GM12878 (cell line): ENCODE results near the gene ENTREP3. TPM values are rescaled to one million over a fixed set of nuclear protein-coding genes. Genes with fewer than 3 reads are reported as not detected.

Experiments used
- BCLAF1 ChIP-seq: fragments of 450-650 bp; IDR thresholded peaks from 2 replicates; pipeline ENCODE4 v1.6.1; 2017; ENCODE audit warnings: antibody characterized with exemption, mild to moderate bottlenecking, moderate library complexity
- BHLHE40 ChIP-seq, 2 experiments: fragments of 450-650 bp in 1 of 2; IDR thresholded peaks; 2 replicates each; pipeline ENCODE4 v1.6.1; 2011 to 2017; ENCODE audit warnings: low read depth in 2 of 2, borderline replicate concordance in 1 of 2, improper control_type of control experiment in 1 of 2, low read length in 1 of 2, mild to moderate bottlenecking in 1 of 2
- CEBPB ChIP-seq, 2 experiments: fragments of 150-350 bp in 1 of 2; IDR thresholded peaks; 2 replicates each; pipeline ENCODE4 v1.6.1; 2012 to 2014; ENCODE audit warnings: low read depth in 2 of 2, low read length in 2 of 2, borderline replicate concordance in 1 of 2, inconsistent platforms in 1 of 2
- CREB1 ChIP-seq: IDR thresholded peaks from 2 replicates; pipeline ENCODE4 v1.6.1; 2012; ENCODE audit warnings: low read depth, mild to moderate bottlenecking, inconsistent platforms
- FOS ChIP-seq: IDR thresholded peaks from 3 replicates; pipeline ENCODE4 v1.6.1; 2011; ENCODE audit warnings: borderline replicate concordance; ENCODE audit not compliant: insufficient read length; ENCODE audit errors: extremely low read depth
- IKZF2 ChIP-seq, 2 experiments: fragments of 450-650 bp; IDR thresholded peaks; 2 replicates each; pipeline ENCODE4 v1.6.1; 2017; ENCODE audit warnings: mild to moderate bottlenecking in 2 of 2, moderate library complexity in 2 of 2
- MEF2A ChIP-seq: IDR thresholded peaks from 2 replicates; pipeline ENCODE4 v1.6.1; 2011; ENCODE audit warnings: low read depth, mild to moderate bottlenecking, low read length, moderate library complexity; ENCODE audit not compliant: insufficient read depth
- MXI1 ChIP-seq: fragments of 150-350 bp; IDR thresholded peaks from 2 replicates; pipeline ENCODE4 v1.6.1; 2011; ENCODE audit warnings: low read depth, mild to moderate bottlenecking, inconsistent platforms, low read length, improper control_type of control experiment
- NR2C2 ChIP-seq: IDR thresholded peaks from 2 replicates; pipeline ENCODE4 v1.6.1; 2011; ENCODE audit warnings: borderline replicate concordance, low read depth; ENCODE audit not compliant: control insufficient read depth, insufficient read length
- RAD21 ChIP-seq: IDR thresholded peaks from 2 replicates; pipeline ENCODE4 v1.6.1; 2011; ENCODE audit warnings: mild to moderate bottlenecking, low read depth, low read length, moderate library complexity; ENCODE audit not compliant: insufficient read depth
- RB1 ChIP-seq: fragments of 450-650 bp; formaldehyde crosslinking; IDR thresholded peaks from 2 replicates; pipeline ENCODE4 v1.6.1; 2017; ENCODE audit warnings: mild to moderate bottlenecking, borderline replicate concordance
- RELA ChIP-seq: fragments of 450-650 bp; IDR thresholded peaks from 2 replicates; pipeline ENCODE4 v1.8.0; 2014; ENCODE audit warnings: borderline replicate concordance; ENCODE audit not compliant: partially characterized antibody
- RFX5 ChIP-seq: IDR thresholded peaks from 2 replicates; pipeline ENCODE4 v1.6.1; 2011; ENCODE audit warnings: low read depth, low read length, improper control_type of control experiment
- SIN3A ChIP-seq: IDR thresholded peaks from 2 replicates; pipeline ENCODE4 v1.6.1; 2012; ENCODE audit warnings: low read depth, low read length, improper control_type of control experiment
- SMARCA5 ChIP-seq: fragments of 450-650 bp; IDR thresholded peaks from 2 replicates; pipeline ENCODE4 v1.6.1; 2017; ENCODE audit warnings: mild to moderate bottlenecking
- SMC3 ChIP-seq: IDR thresholded peaks from 2 replicates; pipeline ENCODE4 v1.6.1; 2011; ENCODE audit warnings: low read length, improper control_type of control experiment, borderline replicate concordance
- TAF1 ChIP-seq: IDR thresholded peaks from 2 replicates; pipeline ENCODE4 v1.6.1; 2011; ENCODE audit warnings: mild to moderate bottlenecking, low read depth, low read length, borderline replicate concordance
- WRNIP1 ChIP-seq: IDR thresholded peaks from 2 replicates; pipeline ENCODE4 v1.6.1; 2011; ENCODE audit warnings: low read depth, low read length, improper control_type of control experiment, borderline replicate concordance
- ZNF207 ChIP-seq: fragments of 450-650 bp; IDR thresholded peaks from 2 replicates; pipeline ENCODE4 v1.6.1; 2014; ENCODE audit warnings: antibody characterized with exemption, mild to moderate bottlenecking, borderline replicate concordance
- polyA plus RNA-seq, 11 experiments: library from polyadenylated mRNA; depleted of rRNA in 4 of 11; unstranded in 6 of 11; stranded (reverse) in 5 of 11; fragments of >200 nt; fragmentation: Nextera tagmentation in 4 of 11; fragmentation: Illumina TruSeq in 1 of 11; extraction: Ambion mirVana in 4 of 11; extraction: Trizol in 1 of 11; gene quantifications; 1 replicate in 1 of 11; 2 replicates in 10 of 11; pipeline versions ENCODE4 v1.2.1 to v1.2.3, GENCODE V29; 2011 to 2016; ENCODE audit warnings: inconsistent platforms in 2 of 11, missing spikeins in 2 of 11, low read depth in 1 of 11
- total RNA-seq, 4 experiments: library from RNA; depleted of rRNA in 3 of 4; stranded (reverse); fragments of >200 nt in 3 of 4; fragmentation: Illumina TruSeq in 1 of 4; extraction: Trizol in 1 of 4; gene quantifications; 2 replicates each; pipeline versions ENCODE4 v1.2.1 to v1.2.3, GENCODE V29; 2013 to 2021
- TF ChIP-seq, protein P1 (sequence below), 3 experiments: IDR thresholded peaks in 2 of 3; conservative IDR thresholded peaks in 1 of 3; 2 replicates each; pipeline ENCODE4 v1.5.1; 2011; ENCODE audit warnings: low read depth in 3 of 3, low read length in 3 of 3, mild to moderate bottlenecking in 3 of 3, control low read depth in 2 of 3, moderate library complexity in 2 of 3, inconsistent platforms in 1 of 3, mixed read lengths in 1 of 3; ENCODE audit not compliant: control insufficient read depth in 2 of 3, insufficient read depth in 1 of 3; ENCODE audit errors: extremely low read depth in 1 of 3
- TF ChIP-seq, protein P2 (sequence below): fragments of 450-650 bp; IDR thresholded peaks from 2 replicates; pipeline ENCODE4 v1.6.1; 2014; ENCODE audit warnings: mild to moderate bottlenecking
- TF ChIP-seq, protein P3 (sequence below): IDR thresholded peaks from 2 replicates; pipeline ENCODE4 v1.6.1; 2011; ENCODE audit warnings: low read depth, mild to moderate bottlenecking, low read length, moderate library complexity, borderline replicate concordance; ENCODE audit errors: extremely low read depth

The ENTREP3 gene
- total and polyA plus RNA-seq, 10 of the 15 experiments (the other 5 are each of a cell fraction or from before 2014, with no cell fraction given): 1.7 to 31.8 (median 3.9) TPM

DNA sequence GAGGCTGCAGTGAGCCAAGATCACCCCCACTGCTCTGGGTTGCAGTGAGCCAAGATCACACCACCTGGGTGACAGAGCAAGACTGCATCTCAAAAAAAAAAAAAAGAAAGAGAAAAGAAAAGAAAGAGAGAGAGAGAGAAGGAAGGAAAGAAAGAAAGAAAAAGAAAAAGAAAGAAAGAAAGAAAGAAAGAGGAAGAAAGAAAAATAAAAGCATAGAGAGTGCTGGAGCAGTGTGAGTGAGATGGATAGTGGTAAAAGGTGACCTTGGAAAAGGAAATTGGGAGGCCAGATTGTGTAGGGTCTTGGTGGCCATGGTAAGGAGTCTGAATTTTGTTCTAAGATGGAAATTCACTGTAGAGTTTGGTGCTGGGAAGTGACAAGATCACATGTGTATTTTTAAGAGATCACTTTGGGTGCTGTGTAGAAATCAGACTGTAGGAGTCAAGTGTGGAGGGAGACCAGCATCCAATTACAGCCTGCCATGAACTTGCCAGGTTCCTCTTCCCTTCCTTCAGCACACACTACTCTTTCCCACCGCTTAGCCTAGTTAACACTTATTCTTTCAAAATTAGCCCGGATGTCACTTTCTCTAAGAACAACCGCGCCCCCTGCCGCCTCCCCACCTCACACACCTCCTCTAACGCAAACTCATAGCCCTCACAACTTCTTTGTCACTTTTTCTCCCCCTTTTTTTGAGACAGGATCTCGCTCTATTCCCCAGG, 28.9 kb downstream of the ENTREP3 start (continued):
- no peak for TF ChIP-seq BCLAF1
- TF ChIP-seq MEF2A: 0 out of 2 replicates have a peak, but pooled peaks have one; percentile 23
- no peak for TF ChIP-seq CEBPB (IDR thresholded peaks at IDR 0.05; ENCODE audit: borderline replicate concordance in 1 of 2, low read depth in 2 of 2, low read length in 2 of 2)
- no peak for TF ChIP-seq TAF1
- TF ChIP-seq FOS: no peak
- TF ChIP-seq, protein P1, sequence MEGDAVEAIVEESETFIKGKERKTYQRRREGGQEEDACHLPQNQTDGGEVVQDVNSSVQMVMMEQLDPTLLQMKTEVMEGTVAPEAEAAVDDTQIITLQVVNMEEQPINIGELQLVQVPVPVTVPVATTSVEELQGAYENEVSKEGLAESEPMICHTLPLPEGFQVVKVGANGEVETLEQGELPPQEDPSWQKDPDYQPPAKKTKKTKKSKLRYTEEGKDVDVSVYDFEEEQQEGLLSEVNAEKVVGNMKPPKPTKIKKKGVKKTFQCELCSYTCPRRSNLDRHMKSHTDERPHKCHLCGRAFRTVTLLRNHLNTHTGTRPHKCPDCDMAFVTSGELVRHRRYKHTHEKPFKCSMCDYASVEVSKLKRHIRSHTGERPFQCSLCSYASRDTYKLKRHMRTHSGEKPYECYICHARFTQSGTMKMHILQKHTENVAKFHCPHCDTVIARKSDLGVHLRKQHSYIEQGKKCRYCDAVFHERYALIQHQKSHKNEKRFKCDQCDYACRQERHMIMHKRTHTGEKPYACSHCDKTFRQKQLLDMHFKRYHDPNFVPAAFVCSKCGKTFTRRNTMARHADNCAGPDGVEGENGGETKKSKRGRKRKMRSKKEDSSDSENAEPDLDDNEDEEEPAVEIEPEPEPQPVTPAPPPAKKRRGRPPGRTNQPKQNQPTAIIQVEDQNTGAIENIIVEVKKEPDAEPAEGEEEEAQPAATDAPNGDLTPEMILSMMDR (IDR thresholded peaks at IDR 0.05 in 2 of 3, conservative IDR thresholded peaks at IDR 0.05 in 1 of 3; ENCODE audit: control insufficient read depth in 2 of 3, extremely low read depth in 1 of 3, insufficient read depth in 1 of 3, low read depth in 3 of 3, low read length in 3 of 3): peak; percentile 64 to 90 (median 68)
- TF ChIP-seq WRNIP1: no peak
- TF ChIP-seq, protein P2, sequence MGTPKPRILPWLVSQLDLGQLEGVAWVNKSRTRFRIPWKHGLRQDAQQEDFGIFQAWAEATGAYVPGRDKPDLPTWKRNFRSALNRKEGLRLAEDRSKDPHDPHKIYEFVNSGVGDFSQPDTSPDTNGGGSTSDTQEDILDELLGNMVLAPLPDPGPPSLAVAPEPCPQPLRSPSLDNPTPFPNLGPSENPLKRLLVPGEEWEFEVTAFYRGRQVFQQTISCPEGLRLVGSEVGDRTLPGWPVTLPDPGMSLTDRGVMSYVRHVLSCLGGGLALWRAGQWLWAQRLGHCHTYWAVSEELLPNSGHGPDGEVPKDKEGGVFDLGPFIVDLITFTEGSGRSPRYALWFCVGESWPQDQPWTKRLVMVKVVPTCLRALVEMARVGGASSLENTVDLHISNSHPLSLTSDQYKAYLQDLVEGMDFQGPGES: 0 out of 2 replicates have a peak, but pooled peaks have one; percentile 31
- TF ChIP-seq RFX5: no peak
- TF ChIP-seq, protein P3, sequence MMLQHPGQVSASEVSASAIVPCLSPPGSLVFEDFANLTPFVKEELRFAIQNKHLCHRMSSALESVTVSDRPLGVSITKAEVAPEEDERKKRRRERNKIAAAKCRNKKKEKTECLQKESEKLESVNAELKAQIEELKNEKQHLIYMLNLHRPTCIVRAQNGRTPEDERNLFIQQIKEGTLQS: no peak
- peak; percentile 60; the same call in 1 of the 2 replicates for TF ChIP-seq SMC3
- TF ChIP-seq RELA: peak; percentile 38
- peak; percentile 83; the same call in 1 of the 2 replicates for TF ChIP-seq SMARCA5
- TF ChIP-seq BHLHE40 (IDR thresholded peaks at IDR 0.05; ENCODE audit: borderline replicate concordance in 1 of 2, low read depth in 2 of 2, low read length in 1 of 2): peak in 1 of 2 experiments; percentile 19; a peak in 1 of 4 replicates
- peak; percentile 75 for TF ChIP-seq RAD21
- TF ChIP-seq MXI1: no peak
- 0 out of 2 replicates have a peak, but pooled peaks have one; percentile 18 for TF ChIP-seq CREB1
- TF ChIP-seq ZNF207: no peak
- TF ChIP-seq SIN3A: peak; percentile 6; the same call in 1 of the 2 replicates
- TF ChIP-seq RB1: no peak
- peak; percentile 50 to 54 for TF ChIP-seq IKZF2 (IDR thresholded peaks at IDR 0.05)
- TF ChIP-seq NR2C2: no peak
